Right atrium auricular region (tissue), 2 donors: Measurements from ENCODE around the gene CDK15. TPM values are rescaled to one million over a fixed set of nuclear protein-coding genes. Genes with fewer than 3 reads are reported as not detected.
"Not testable (repeated sequence)": the region's sequence is repeated elsewhere in the genome, so short reads cannot be mapped to it uniquely, and the experiment has no call there.

ENCODE experiments used
- DNase-seq: peaks from one replicate; pipeline ENCODE4 v3.0.0-alpha.2; 2019; ENCODE audit warnings: low spot score
- H3K27ac ChIP-seq, 2 donors: fragments of 200-600 bp; sonication (generic); 1 replicate in 1 of 2; 2 replicates in 1 of 2; pipeline ENCODE4 v1.5.1; 2016 to 2019
- H3K27me3 ChIP-seq, 2 donors: fragments of 200-600 bp; sonication (generic); one replicate each; pipeline versions ENCODE4 v1.5.1 to v1.6.0; 2017 to 2019
- H3K36me3 ChIP-seq: fragments of 200-600 bp; sonication (generic); one replicate; pipeline ENCODE4 v1.5.1; 2016
- H3K4me1 ChIP-seq, 2 donors: fragments of 200-600 bp; sonication (generic); one replicate each; pipeline versions ENCODE4 v1.5.1 to v1.6.0; 2017 to 2019
- H3K4me3 ChIP-seq, 2 donors: fragments of 200-600 bp; sonication (generic); 1 replicate in 1 of 2; 2 replicates in 1 of 2; pipeline ENCODE4 v1.5.1; 2017 to 2019; ENCODE audit warnings: mild to moderate bottlenecking in 1 of 2, moderate library complexity in 1 of 2
- H3K9me3 ChIP-seq, 2 donors: fragments of 200-600 bp; sonication (generic); one replicate each; pipeline ENCODE4 v1.5.1; 2019
- CTCF ChIP-seq, 2 donors: fragments of 200-600 bp; sonication (generic); IDR thresholded peaks; one replicate each; pipeline ENCODE4 v1.5.1; 2019; ENCODE audit warnings: antibody characterized with exemption in 2 of 2
- total RNA-seq, 2 donors: library from RNA; depleted of rRNA; stranded (reverse); fragments of >200 nt; gene quantifications; one replicate each; pipeline ENCODE4 v1.1.0, GENCODE V29; 2016

The CDK15 gene
- total RNA-seq, 2 donors from 2014 or later, result not detected

DNA sequence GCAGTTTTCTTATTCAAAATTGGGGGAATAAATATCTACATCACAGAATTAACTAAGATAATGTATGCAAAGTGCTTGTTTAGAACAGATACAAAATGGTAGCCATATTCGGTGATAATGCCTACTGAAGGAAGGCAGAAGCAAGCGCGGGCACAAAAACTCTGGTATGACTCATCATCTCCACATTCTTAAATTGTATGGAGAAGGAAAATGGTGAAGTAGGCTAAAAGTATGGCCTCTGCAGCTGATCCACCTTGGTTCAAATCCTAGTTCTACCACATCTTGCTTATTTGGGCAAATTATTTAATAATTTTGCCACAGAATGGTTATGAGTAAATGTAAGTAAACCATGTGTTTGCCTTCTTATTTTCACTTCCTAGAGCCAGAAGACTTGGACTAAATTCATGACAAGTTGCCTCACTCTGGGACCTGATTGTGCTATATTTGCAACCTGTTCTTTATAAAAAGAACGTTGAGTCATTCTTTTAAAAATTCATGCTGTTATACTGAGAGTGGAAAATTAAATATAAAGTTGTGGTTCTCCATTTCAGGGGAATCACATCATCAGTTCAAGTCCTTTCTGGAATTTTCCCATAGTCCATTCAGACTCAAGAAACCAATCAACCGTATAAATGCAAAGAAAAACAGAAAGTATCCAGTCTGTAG lies 9.0 kb upstream of the CDK15 start:
- H3K9me3 ChIP-seq, result no peaks in the 10 kb centered on the region
- H3K4me1 ChIP-seq, result no peaks in the 10 kb centered on the region
- no peaks in the 10 kb centered on the region for H3K36me3 ChIP-seq
- no peak overlapping the region for H3K27ac ChIP-seq
- TF ChIP-seq CTCF (IDR thresholded peaks at IDR 0.05), result no peak
- no peak overlapping the region for H3K4me3 ChIP-seq
- no peaks in the 10 kb centered on the region for H3K27me3 ChIP-seq
- DNase-seq, result no peak

GRCh38 chr2:201798252-201798913 lies 8.0 kb upstream of the CDK15 start:
- no peaks in the 10 kb centered on the region for H3K9me3 ChIP-seq
- H3K4me3 ChIP-seq, result no peak overlapping the region
- no peaks in the 10 kb centered on the region for H3K4me1 ChIP-seq
- H3K27me3 ChIP-seq, result no peaks in the 10 kb centered on the region
- no peak for DNase-seq
- no peak overlapping the region for H3K27ac ChIP-seq
- no peak for TF ChIP-seq CTCF (IDR thresholded peaks at IDR 0.05)
- H3K36me3 ChIP-seq, result no peaks in the 10 kb centered on the region

DNA sequence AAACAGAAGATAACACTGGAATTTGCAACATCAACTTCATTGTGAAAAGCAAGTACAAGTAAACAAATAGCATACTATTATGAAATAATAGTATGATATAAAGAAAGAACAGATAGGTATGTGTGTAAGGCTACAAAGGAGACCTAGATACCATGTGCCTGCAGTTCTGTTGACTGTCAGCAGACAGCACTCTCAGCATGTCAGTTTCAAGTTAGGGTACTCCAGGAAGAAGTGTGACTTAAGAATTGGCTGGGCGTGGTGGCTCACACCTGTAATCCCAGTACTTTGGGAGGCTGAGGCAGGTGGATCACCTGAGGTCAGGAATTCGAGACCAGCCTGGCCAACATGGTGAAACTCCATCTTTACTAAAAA lies 7.4 kb upstream of the CDK15 start:
- H3K36me3 ChIP-seq, DNase-seq, H3K27ac ChIP-seq: not testable (repeated sequence)

GRCh38 chr2:201807452-201807999 lies 1.2 kb downstream of the CDK15 start:
- peak; percentile 64 for DNase-seq
- TF ChIP-seq CTCF (IDR thresholded peaks at IDR 0.05), result no peak
- H3K4me3 ChIP-seq, result no peak overlapping the region
- no peaks in the 10 kb centered on the region for H3K9me3 ChIP-seq
- H3K27ac ChIP-seq, result peak overlapping the region in 1 of 2 donors; percentile 62
- H3K36me3 ChIP-seq, result no peaks in the 10 kb centered on the region
- peaks cover 0 to 8% of the 10 kb centered on the region in 2 donors for H3K4me1 ChIP-seq
- no peaks in the 10 kb centered on the region for H3K27me3 ChIP-seq

More for the DNA sequence above, 7.4 kb upstream of the CDK15 start:
- not testable (repeated sequence) for H3K9me3 ChIP-seq, H3K4me3 ChIP-seq, H3K4me1 ChIP-seq, H3K27me3 ChIP-seq

DNA sequence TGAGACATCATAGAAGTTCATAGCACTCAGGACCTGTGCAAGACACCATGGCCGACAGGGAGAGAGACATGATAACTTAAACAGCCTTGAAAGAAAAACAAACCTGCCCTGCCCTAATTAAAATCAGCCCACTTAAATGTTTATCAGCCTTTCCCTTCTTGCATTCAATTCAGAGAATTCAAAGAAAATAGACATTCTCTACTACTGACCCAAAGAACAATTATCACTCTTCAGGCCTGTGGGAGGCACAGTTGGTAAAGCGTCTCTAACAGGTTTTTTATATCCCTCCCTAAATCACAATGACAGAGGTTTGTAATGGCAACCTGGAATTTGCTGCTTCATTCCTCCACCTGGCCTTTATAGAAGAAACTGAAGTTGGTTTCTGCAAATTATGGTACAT lies 1.7 kb downstream of the CDK15 start:
- no peak for DNase-seq
- H3K27ac ChIP-seq, result peak overlapping the region in 1 of 2 donors; percentile 62
- peaks cover 0 to 8% of the 10 kb centered on the region in 2 donors for H3K4me1 ChIP-seq
- no peaks in the 10 kb centered on the region for H3K27me3 ChIP-seq
- H3K9me3 ChIP-seq, result no peaks in the 10 kb centered on the region
- no peak for TF ChIP-seq CTCF (IDR thresholded peaks at IDR 0.05)
- no peak overlapping the region for H3K4me3 ChIP-seq
- H3K36me3 ChIP-seq, result no peaks in the 10 kb centered on the region

DNA sequence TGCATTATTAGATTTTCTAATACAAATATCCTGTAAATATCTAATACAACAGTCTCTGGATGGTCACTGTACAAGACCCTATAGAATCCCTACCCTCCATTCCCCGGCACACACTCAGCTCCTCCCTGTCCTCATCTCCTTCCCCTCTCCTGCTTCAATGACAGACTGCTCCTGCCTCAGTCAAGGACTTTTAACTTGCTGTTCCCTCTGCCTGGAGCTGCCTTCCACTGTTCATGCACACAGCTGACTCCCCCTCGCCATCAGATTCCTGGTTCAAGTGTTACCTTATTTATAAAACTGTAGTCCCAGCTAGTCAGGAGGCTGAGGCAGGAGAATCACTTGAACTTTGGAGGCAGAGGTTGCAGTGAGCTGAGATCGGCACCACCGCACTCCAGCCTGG lies 3.3 kb downstream of the CDK15 start:
- Histone ChIP-seq H3K27ac (no peak overlapping the region), H3K27me3 (no peaks in the 10 kb centered on the region), H3K36me3 (no peaks in the 10 kb centered on the region), H3K4me1 (peaks cover 0 to 8% of the 10 kb centered on the region in 2 donors), H3K9me3 (no peaks in the 10 kb centered on the region), H3K4me3 (no peak overlapping the region)
- no peak for TF ChIP-seq CTCF (IDR thresholded peaks at IDR 0.05)
- DNase-seq, result no peak

- not testable (repeated sequence) for DNase-seq, H3K36me3 ChIP-seq, H3K27me3 ChIP-seq, H3K27ac ChIP-seq, H3K9me3 ChIP-seq, H3K4me3 ChIP-seq, H3K4me1 ChIP-seq
Observed at GRCh38 chr2:201810604-201811003, 4.3 kb downstream of the CDK15 start.
